NCI-H2171 treated with DMSO at 0.1 percent for 48 hours (cell line): ENCODE data around the gene PGAP2.
A peak's percentile ranks its signal among the peaks of the same experiment; 100 is the strongest.

Experiments
- DNase-seq: peaks from one replicate; lab custom pipeline; 2025; lab: John Stamatoyannopoulos, UW

Gene PGAP2

GRCh38 chr11:3832816-3833215 lies 24.5 kb downstream of the PGAP2 start:
- DNase-seq, result no peak

GRCh38 chr11:3833449-3833848 lies 25.1 kb downstream of the PGAP2 start:
- no peak for DNase-seq

GRCh38 chr11:3834349-3834663 lies 25.9 kb downstream of the PGAP2 start:
- no peak for DNase-seq

- DNase-seq, result no peak
These were observed 26.5 kb downstream of the PGAP2 start for GRCh38 chr11:3834664-3835461.

- DNase-seq, result no peak
These were observed 27.4 kb downstream of the PGAP2 start for GRCh38 chr11:3835751-3836150.

- no peak for DNase-seq
These were observed 28.5 kb downstream of the PGAP2 start for GRCh38 chr11:3836903-3837302.

- no peak for DNase-seq
These were observed 29.4 kb downstream of the PGAP2 start for GRCh38 chr11:3837793-3838192.

GRCh38 chr11:3838504-3838903 lies 30.1 kb downstream of the PGAP2 start:
- DNase-seq, result no peak

- DNase-seq, result no peak
These were observed 31.9 kb downstream of the PGAP2 start for GRCh38 chr11:3840004-3840869.

- no peak for DNase-seq
These were observed 32.6 kb downstream of the PGAP2 start, which contains the start of gene RHOG for GRCh38 chr11:3840870-3841425. RHOG (minus strand) TSS chr11:3840959; CDS start chr11:3828138, 12,821 bp downstream.

GRCh38 chr11:3841426-3842350 lies 33.3 kb downstream of the PGAP2 start:
- DNase-seq, result peak; percentile 58

- DNase-seq, result no peak
These were observed 35.0 kb downstream of the PGAP2 start for GRCh38 chr11:3843326-3843725.

- no peak for DNase-seq
These were observed 36.9 kb downstream of the PGAP2 start for GRCh38 chr11:3845246-3845645.

- DNase-seq, result no peak
These were observed 37.3 kb downstream of the PGAP2 start for GRCh38 chr11:3845670-3846069.

GRCh38 chr11:3849297-3849874 lies 41.0 kb downstream of the PGAP2 start:
- DNase-seq, result peak; percentile 7

- DNase-seq, result no peak
These were observed 45.1 kb downstream of the PGAP2 start for GRCh38 chr11:3853545-3853842.

GRCh38 chr11:3853899-3854659 lies 45.7 kb downstream of the PGAP2 start:
- no peak for DNase-seq

GRCh38 chr11:3854660-3854976 lies 46.3 kb downstream of the PGAP2 start:
- DNase-seq, result no peak

- DNase-seq, result peak; percentile 72
These were observed 46.8 kb downstream of the PGAP2 start, which contains the start of gene STIM1 for GRCh38 chr11:3854977-3855807. STIM1 (plus strand) TSS chr11:3855664; CDS start chr11:3856271, 607 bp downstream.
